Mucosa of stomach (tissue), 1 donor: Measurements from ENCODE around the gene CALN1.
"Not testable (repeated sequence)": the region's sequence is repeated elsewhere in the genome, so short reads cannot be mapped to it uniquely, and the experiment has no call there.

Source experiments
- H3K27me3 ChIP-seq: one replicate; pipeline ENCODE4 v1.7.0; 2013; ENCODE audit warnings: mild to moderate bottlenecking, low read length; ENCODE audit not compliant: control insufficient read depth, insufficient read depth
- H3K36me3 ChIP-seq: one replicate; pipeline ENCODE4 v1.7.0; 2013; ENCODE audit warnings: low read length; ENCODE audit not compliant: control insufficient read depth, insufficient read depth
- H3K4me1 ChIP-seq: one replicate; pipeline ENCODE4 v1.7.0; 2013; ENCODE audit warnings: mild to moderate bottlenecking, low read length; ENCODE audit not compliant: control insufficient read depth, insufficient read depth
- H3K4me3 ChIP-seq: one replicate; pipeline ENCODE4 v1.7.0; 2013; ENCODE audit warnings: low read length
- H3K9ac ChIP-seq: one replicate; pipeline ENCODE4 v1.7.0; 2013; ENCODE audit warnings: mild to moderate bottlenecking, low read length, moderate library complexity
- H3K9me3 ChIP-seq: one replicate; pipeline ENCODE4 v1.7.0; 2013; ENCODE audit warnings: mild to moderate bottlenecking, low read length, moderate library complexity; ENCODE audit not compliant: control insufficient read depth
- donor health status: Pancreatic carcinoma.

CALN1 gene

DNA sequence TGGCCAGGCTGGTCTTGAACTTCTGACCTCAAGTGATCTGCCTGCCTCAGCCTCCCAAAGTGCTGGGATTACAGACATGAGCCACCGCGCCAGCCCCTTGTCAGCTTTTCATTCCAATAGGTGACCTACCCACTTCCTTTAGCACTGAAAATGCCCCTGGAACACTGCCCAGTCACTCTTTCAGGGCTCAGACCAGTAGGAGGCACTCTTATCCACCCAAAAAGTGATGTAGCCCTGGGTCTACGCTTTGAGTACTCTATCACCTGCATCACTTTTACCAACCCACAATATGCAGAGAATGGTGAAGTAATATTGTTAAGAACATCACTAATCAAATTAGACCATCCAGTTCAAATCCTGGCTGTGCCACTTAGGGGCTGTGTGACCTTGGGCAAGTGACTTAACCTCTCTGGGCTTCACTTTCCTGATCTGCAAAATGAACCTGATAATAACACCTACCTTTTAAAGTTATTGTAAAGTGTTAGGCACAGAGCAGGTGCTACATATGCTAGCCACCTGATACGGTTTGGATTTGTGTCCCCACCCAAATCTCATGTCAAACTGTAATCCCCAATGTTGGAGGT lies 5.2 kb downstream of the CALN1 start:
- no peaks in the 10 kb centered on the region for H3K27me3 ChIP-seq
- no peaks in the 10 kb centered on the region for H3K36me3 ChIP-seq
- no peak overlapping the region for H3K9ac ChIP-seq
- H3K4me1 ChIP-seq = no peaks in the 10 kb centered on the region
- no peak overlapping the region for H3K4me3 ChIP-seq
- no peaks in the 10 kb centered on the region for H3K9me3 ChIP-seq

DNA sequence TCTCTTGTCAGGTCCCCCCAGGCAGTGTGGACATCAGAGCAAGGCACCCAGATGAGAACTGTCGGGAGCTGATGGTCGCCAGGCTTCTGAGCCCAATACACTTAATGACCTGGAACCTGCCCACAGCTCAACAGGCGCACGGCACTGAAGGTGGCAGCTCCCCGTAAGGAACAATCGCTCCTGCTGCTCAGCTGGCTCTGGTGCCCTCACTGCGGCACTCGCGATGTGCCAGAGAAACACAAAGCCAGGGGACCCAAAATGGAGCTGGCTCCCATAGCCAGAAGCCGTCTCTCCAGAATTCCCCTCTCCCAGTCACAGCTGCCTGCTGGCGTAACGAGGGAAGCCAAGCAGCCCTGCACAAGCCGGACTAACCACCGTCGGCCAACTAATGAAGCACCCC lies 6.3 kb downstream of the CALN1 start:
- H3K9me3 ChIP-seq = no peaks in the 10 kb centered on the region
- no peak overlapping the region for H3K9ac ChIP-seq
- no peaks in the 10 kb centered on the region for H3K4me1 ChIP-seq
- H3K4me3 ChIP-seq = no peak overlapping the region
- no peaks in the 10 kb centered on the region for H3K36me3 ChIP-seq
- H3K27me3 ChIP-seq = no peaks in the 10 kb centered on the region

GRCh38 chr7:72405418-72405817 lies 6.7 kb downstream of the CALN1 start:
- Histone ChIP-seq H3K36me3 (no peaks in the 10 kb centered on the region), H3K9me3 (no peaks in the 10 kb centered on the region), H3K9ac (no peak overlapping the region), H3K4me3 (no peak overlapping the region), H3K27me3 (no peaks in the 10 kb centered on the region), H3K4me1 (no peaks in the 10 kb centered on the region)

GRCh38 chr7:72404743-72405142 lies 7.4 kb downstream of the CALN1 start:
- Histone ChIP-seq H3K9ac (no peak overlapping the region), H3K4me3 (no peak overlapping the region), H3K9me3 (no peaks in the 10 kb centered on the region), H3K27me3 (no peaks in the 10 kb centered on the region), H3K4me1 (no peaks in the 10 kb centered on the region), H3K36me3 (no peaks in the 10 kb centered on the region)

- Histone ChIP-seq H3K36me3 (no peaks in the 10 kb centered on the region), H3K27me3 (no peaks in the 10 kb centered on the region), H3K4me1 (no peaks in the 10 kb centered on the region), H3K4me3 (no peak overlapping the region), H3K9ac (no peak overlapping the region), H3K9me3 (no peaks in the 10 kb centered on the region)
Observed at GRCh38 chr7:72403458-72404076, 8.6 kb downstream of the CALN1 start.

- H3K9ac ChIP-seq = no peak overlapping the region
Observed at GRCh38 chr7:72394016-72394415, 18.1 kb downstream of the CALN1 start.

GRCh38 chr7:72391821-72392377 lies 20.2 kb downstream of the CALN1 start:
- Histone ChIP-seq H3K9ac (no peak overlapping the region), H3K27me3 (no peaks in the 10 kb centered on the region), H3K36me3 (no peaks in the 10 kb centered on the region), H3K9me3 (no peaks in the 10 kb centered on the region), H3K4me1 (no peaks in the 10 kb centered on the region), H3K4me3 (no peak overlapping the region)

More at GRCh38 chr7:72394016-72394415, 18.1 kb downstream of the CALN1 start:
- H3K9me3 ChIP-seq = no peaks in the 10 kb centered on the region
- H3K4me1 ChIP-seq = no peaks in the 10 kb centered on the region
- no peak overlapping the region for H3K4me3 ChIP-seq
- H3K36me3 ChIP-seq = no peaks in the 10 kb centered on the region
- no peaks in the 10 kb centered on the region for H3K27me3 ChIP-seq

DNA sequence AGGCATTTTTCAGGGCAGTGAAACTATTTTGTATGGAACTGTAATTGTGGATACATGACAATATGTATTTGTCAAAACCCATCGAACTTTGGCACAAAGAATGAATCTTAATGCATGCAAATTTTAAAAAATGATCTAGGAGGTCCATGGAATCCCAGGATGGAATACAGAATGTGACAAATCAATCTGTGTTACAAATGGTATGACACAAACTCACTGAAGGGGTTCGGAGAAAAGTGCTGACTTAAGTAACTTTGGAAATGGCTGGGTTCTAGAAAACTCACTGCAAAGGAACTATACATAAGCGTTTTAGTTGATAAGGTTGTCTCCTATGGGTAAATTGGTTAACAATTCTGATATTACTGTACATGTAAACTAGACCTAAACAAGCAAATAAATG lies 26.0 kb downstream of the CALN1 start:
- Histone ChIP-seq H3K9me3 (no peaks in the 10 kb centered on the region), H3K4me3 (no peak overlapping the region), H3K9ac (no peak overlapping the region), H3K36me3 (no peaks in the 10 kb centered on the region), H3K27me3 (no peaks in the 10 kb centered on the region), H3K4me1 (no peaks in the 10 kb centered on the region)

DNA sequence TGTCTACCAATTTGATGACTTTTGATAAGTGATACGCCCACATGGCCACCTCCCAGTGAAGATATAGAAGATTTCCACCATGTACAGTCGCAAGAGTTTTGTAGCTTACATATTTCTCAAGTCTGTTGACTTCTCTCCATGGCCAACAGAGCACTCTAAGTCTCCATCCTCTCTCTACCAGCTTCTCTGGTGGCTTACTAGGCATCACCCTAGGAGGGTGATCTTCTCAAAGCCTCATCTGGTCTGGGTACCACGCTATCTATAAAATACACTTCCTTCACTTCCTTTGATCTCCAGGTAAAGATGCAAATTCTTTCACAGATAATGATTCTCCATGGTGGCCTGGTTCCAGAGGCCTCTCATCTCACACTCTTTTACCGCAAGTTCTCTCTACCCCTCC lies 49.9 kb downstream of the CALN1 start:
- Histone ChIP-seq H3K9ac (no peak overlapping the region), H3K4me1 (no peaks in the 10 kb centered on the region), H3K36me3 (no peaks in the 10 kb centered on the region), H3K9me3 (no peaks in the 10 kb centered on the region), H3K4me3 (no peak overlapping the region), H3K27me3 (no peaks in the 10 kb centered on the region)

DNA sequence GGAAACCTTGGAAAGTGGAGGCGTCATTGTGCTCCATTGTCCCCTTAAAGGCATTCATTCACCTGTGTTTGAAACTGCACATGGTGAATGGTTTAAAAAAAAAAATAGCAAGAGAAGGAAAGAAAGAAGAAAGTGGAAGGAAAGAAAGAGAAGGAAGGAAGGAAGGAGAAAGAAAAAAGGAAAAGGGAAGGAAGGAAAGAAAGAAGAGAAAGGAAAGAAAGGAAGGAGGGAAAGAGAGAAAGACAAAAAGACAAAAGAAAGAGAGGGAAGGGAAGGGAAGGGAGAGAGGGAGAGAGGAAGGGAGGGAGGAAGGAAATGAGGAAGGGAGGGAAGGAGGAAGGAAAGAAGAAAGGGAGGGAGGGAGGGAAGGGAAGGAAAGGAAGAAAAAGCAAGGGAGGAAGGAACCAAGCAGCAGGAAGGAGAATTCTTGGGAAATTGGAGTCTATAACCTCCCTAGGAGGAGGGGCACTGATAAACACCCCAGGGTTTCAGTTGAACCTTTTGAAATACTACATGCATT lies 66.9 kb downstream of the CALN1 start:
- H3K36me3 ChIP-seq = no peaks in the 10 kb centered on the region
- no peaks in the 10 kb centered on the region for H3K27me3 ChIP-seq
- no peaks in the 10 kb centered on the region for H3K4me1 ChIP-seq
- H3K9ac ChIP-seq = no peak overlapping the region
- H3K4me3 ChIP-seq = no peak overlapping the region
- H3K9me3 ChIP-seq = no peaks in the 10 kb centered on the region

GRCh38 chr7:72343991-72344390 lies 68.1 kb downstream of the CALN1 start:
- Histone ChIP-seq H3K9me3 (no peaks in the 10 kb centered on the region), H3K9ac (no peak overlapping the region), H3K36me3 (no peaks in the 10 kb centered on the region), H3K4me1 (no peaks in the 10 kb centered on the region), H3K27me3 (no peaks in the 10 kb centered on the region), H3K4me3 (no peak overlapping the region)

DNA sequence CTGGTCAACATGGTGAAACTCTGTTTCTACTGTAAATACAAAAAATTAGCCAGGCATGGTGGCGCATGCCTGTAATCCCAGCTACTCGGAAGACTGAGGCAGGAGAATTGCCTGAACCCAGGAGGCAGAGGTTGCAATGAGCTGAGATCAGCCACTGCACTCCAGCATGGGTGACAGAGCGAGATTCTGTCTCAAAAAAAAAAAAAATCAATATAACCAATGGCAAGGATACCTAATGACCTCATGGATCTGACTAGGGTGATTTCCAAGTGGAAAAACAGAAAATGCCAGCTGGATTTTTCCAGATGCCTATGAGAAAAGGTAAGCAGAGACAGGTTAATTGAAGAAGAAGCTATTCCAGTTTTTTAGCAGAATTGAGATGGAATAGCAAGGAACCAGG lies 68.8 kb downstream of the CALN1 start:
- not testable (repeated sequence) for H3K4me3 ChIP-seq, H3K27me3 ChIP-seq, H3K9me3 ChIP-seq, H3K4me1 ChIP-seq, H3K9ac ChIP-seq, H3K36me3 ChIP-seq
